ENCODE results near the gene AATK.

Gene AATK

DNA sequence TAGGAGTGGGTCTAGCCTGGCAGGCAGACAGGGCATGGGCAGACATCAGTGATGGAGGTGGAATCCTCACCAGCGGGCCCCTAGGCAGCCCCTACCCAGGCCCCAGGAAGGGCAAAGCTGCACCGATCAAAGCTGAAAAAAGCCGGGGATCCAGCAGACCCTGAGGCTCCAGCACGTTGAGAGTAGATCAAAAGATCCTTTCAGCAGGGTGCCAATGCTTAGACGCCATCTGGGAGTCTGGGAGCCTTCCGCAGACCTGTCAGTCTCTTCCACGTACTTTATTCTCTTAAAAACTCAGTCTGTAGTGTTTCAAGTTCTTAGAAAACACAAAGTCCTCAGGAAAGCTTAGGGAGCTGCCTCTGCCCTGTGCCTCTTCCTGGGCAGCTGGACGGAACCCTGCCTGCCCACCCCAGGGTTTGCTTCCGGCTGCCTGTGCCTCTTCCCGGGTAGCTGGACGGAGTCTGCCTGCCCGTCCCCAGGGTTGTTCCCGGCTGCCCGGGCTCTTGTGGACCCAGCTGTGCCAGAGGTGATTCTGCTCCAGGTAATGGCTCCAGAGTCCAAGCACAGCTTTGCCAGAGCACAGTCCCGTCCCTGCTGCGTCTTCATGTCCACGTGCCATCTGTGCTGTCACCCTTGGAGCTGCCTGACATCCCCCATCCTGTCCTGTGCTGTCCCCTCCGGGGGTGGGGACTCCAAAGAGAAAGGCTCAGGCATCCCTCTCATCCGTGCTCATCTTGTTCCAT lies 51.5 kb downstream of the AATK start:
- DNase-seq (ENCODE audit: low read depth) = no peak

DNA sequence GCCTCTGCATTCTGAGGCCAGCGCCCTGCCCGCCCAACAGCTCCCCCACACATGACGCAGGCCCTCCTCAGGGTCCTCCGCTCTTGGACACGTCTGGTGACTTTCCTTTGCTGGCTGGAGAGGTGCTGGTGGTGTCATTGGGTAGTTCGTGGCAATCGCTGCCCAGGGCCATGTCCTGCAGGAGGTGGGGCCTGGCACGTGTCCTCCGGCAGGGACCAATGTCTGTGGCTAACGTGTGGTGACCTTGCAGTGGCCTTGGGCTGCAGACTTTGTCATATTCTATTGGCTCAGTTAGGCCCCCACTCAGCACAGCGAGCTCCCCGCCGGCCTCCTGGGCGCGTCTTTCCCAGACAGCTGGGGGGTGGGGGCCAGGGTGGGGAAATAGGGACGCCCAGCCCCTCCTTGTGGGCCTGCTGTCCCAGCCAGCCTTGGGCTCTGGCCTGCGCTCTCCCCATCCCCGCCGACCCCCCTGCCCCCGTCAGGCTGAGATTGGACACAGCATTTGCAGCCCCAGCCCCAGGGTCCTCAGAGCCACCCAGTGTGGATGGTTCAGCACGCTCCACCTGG lies 52.8 kb downstream of the AATK start:
- DNase-seq (ENCODE audit: low read depth) = no peak

DNA sequence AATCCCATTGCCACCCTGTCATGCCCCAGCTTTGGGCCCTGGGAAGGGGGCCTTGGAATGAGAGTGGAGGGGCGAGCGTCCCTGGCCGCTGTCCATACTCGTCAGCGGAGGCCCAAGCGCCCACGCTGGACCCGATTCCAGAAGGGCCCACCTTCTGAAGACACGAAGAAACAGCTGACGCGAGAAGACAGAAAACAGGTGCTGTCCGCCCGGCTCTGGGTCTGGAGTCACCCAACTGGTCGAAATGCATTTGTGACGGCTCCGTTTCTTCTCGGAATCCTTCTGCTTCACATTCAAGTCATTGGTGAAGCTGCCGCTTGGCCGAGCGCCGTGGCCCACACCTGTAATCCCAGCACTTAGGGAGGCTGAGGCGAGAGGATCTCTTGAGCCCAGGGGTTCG lies 53.6 kb downstream of the AATK start:
- no peak for DNase-seq (ENCODE audit: low read depth)

DNA sequence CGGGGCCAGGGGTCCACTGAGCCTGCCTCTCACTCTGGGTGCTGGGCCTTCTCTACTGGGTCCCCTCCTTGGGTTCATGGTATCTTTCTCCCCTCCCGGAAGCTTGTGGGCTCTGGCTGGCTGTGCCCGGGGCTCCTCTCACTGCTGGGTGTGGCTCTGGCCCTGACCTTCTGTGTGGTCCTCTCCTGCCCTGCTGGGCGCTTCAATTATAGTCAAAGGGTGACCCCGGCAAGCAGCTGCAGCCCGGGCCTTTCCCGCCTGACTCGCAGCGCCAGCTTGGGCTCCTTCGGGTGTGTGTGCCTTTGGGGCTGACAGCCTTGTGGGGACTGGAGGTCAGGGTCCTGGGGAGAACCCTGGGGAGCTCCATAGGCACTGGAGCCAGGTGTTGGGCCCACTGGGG lies 55.0 kb downstream of the AATK start:
- DNase-seq (ENCODE audit: low read depth) = no peak

DNA sequence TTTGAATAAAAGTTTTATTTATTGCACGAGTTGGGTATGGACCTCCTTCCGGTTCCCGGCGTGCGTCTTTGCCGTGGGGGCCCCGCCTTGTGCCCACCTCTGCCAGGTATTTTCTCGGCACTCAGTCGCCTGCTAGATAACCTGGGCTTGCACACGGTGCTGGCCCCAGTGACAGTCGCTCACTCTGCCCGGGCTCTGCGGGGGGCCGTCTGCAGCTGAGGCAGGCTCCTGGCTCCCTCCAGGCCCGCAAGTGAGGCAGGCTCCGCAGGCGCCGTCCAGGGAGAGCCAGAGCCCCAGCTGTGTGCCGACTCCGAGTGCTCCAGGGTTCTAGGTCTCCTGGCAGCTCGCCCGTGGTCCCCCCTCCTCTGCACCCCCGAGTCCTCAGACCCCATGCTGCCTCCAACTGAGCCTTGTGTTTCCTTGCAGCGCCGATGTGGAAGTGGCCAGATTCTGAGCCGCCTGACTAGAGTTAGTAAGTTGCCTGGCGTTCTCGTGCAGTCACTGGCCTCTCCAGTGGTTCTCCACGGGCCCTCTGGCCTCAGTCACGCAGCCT lies 55.5 kb downstream of the AATK start:
- DNase-seq (ENCODE audit: low read depth) = no peak

DNA sequence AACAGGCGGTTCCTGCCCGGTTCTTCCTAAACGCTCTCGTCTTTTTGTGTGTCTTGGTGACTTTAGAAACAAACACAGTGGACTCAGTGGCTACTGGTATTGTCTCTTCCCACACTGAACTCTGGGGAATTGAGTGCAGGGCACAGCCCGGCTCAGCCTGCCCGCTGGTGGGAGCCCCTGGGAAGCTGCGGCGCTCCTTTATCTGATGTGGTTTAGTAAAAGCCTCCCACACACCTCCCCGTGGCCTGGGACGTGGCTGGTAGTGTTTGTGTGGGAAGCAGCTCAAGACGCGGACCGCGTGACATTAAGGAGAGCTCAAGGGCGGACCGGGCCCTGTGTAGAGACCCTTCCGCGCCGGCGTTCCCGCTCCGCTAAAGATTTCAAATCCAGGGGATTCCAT lies 56.1 kb downstream of the AATK start:
- no peak for DNase-seq (ENCODE audit: low read depth)

DNA sequence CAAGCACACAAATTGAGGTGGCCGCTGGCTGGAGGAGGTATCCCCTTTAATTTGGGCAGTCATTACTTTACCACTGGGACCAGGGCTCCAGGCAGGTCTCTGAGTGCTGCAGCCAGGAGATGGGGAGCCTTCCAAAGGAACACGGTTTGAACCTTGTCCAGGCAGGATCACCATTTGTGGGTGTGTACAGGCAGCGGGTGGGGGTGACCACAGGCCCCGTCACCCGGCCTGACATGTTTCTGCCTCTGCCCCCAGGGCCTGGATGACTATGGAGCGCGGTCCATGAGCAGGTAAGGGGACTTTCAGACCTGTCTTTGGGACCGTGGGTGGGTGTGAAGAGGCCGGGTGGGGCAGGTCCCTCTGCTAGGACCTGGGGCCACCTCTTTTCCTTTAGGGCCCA lies 57.8 kb downstream of the AATK start:
- no peak for DNase-seq (ENCODE audit: low read depth)

DNA sequence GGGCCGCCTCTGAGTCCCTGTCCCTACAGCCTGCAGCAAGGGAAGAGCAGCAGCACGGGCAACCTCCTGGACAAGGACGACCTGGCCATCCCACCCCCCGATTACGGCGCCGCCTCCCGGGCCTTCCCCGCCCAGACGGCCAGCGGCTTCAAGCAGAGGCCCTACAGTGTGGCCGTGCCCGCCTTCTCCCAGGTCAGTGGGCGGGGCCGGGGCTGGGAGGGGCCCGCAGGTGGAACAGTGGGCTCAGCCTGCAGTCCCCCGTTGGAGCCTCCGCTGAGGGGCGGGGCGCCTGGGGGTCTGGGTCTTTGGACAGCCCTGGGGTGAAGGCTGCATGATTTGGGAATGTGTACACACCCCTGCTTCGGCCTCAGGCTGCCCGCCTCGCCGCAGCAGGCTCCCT lies 59.3 kb downstream of the AATK start:
- DNase-seq (ENCODE audit: low read depth) = no peak

DNA sequence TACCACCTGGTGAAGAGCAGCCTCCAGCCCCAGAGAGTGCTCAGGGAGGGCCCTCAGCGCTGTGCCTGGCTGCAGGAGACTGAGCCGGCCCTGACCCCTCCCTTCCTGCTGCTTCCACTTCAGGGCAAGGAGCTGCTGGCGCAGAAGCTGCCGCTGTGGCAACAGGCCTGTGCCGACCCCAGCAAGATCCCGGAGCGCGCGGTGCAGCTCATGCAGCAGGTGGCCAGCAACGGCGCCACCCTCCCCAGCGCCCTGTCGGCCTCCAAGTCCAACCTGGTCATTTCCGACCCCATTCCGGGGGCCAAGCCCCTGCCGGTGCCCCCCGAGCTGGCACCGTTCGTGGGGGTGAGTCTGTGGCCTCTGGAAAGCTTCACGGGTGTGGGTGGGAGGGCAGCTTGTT lies 62.6 kb downstream of the AATK start:
- DNase-seq (ENCODE audit: low read depth) = no peak

DNA sequence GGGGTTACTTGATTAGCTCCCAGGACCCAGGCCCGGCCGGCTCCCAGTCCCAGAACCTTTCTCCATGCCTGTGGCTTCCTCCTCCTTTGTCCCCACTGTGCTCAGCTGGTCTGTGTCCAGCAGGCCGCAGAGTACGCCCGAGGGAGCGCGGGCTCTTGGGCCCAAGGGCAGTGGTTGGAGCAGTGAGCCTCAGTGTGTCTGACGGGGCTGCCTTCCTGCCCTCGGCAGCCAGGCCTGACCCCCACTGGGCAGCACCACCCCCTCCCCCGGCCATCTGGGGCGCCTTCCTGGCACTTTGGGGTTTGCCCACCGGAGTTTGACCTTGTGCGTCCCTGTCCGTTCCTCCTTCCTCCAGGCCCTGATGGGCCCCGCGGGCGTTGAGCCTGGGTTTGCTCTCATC lies 63.2 kb downstream of the AATK start:
- DNase-seq (ENCODE audit: low read depth) = no peak

DNA sequence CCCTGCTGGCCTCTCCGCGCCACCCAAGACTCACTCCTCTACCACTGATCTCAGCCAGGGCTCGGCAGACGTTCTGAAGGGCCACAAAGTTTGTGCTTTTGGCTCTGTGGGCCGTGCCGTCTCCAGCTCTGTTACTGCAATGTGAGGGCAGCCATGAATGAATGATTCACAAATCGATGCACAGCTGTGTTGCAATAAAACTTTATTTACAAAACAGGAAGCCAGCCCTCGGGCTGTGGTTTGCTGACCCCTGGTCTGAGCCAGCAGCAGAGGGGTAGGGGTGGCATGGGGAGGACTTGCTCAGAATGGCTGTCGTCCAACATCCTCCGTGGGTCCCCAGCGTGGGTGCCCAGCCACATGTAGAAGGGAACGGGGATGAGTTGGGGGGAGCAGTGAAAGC lies 63.7 kb downstream of the AATK start:
- DNase-seq (ENCODE audit: low read depth) = no peak

DNA sequence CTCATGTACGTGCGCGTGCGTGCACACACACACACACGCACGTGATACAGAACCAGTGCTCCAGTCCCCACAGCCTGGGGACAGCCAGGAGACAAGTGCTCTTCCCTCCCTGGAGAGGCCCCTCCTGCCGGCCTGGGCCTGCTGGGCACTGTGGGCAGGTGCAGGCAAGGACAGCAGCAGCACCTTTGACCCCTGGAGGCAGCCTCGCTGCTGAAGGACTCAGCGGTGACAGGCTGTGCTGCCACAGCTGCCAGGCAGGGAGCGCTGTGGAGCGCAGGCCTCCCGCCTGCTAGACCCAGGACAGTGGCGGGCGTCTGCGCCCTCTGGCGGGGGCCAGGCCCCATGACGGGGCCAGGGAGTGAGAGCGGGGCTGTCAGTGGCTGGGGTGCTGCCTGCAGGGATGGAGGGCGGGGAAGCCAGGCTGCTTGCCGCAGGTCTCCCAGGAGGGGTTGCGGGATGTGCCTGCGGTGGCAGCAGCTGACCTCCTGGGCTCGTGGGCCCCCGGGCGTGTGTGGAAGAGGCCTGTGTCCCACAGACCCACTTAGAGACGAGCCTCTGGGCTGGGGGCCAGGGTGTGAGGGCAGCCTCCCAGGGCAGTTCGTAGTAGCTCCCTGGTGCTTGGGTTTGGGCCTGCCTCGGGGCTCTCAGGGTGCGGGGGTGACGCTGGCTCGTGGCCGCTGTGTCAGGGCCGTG lies 64.3 kb downstream of the AATK start:
- DNase-seq (ENCODE audit: low read depth) = peak; percentile 87

DNA sequence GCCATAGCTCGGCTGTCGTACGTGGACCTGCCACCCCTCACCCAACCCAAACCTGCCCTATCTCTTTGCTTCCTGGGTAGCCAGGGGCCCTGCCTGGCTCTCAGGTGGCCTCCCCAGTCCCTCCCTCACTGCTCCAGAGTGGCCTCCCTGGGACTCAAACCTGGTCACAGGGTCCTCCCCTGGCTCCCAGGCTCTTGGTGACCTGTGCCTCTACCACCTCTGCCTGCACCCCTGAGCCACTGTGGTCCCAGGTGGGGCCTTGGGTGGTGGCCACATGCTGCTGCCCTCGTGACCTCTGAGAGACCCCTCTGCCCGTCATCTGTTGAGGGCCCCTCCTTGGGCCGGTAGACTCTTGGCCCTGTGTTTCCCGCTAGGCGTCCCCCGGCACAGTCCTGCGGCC lies 65.4 kb downstream of the AATK start:
- DNase-seq (ENCODE audit: low read depth) = no peak

DNA sequence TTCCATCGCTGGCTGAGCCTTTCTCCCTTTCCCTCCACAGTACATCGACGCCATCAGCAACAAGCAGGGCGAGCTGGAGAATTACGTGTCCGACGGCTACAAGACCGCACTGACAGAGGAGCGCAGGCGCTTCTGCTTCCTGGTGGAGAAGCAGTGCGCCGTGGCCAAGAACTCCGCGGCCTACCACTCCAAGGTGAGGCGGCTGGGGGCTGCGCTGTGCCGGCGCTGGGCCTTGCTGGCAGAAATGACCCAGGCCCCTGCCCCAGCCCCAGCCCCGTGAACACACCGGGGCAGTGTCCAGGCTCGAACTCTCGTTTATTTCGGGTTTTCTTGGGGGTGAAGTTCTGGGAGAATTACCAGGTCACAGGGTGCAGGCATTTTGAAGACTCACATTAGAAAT lies 66.1 kb downstream of the AATK start:
- DNase-seq (ENCODE audit: low read depth) = no peak

DNA sequence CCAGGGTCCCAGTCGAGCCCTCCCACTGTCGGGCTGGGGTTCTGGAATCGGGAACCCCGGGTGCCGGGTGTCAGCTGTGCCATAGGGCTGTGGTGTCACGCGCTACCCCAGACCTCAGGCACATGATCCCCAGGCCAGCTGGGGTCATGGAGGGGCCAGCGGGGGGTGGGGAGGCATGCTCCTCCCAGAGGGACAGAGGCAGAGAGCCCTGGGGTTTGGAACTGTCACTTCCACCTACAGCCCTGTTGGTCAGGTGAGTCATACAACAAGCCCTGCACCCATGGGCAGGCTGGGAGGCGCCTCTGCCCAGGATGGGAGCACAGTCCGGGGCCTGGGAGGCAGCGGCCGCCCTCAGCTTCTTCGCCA lies 68.1 kb downstream of the AATK start:
- peak; percentile 84 for DNase-seq (ENCODE audit: low read depth)

DNA sequence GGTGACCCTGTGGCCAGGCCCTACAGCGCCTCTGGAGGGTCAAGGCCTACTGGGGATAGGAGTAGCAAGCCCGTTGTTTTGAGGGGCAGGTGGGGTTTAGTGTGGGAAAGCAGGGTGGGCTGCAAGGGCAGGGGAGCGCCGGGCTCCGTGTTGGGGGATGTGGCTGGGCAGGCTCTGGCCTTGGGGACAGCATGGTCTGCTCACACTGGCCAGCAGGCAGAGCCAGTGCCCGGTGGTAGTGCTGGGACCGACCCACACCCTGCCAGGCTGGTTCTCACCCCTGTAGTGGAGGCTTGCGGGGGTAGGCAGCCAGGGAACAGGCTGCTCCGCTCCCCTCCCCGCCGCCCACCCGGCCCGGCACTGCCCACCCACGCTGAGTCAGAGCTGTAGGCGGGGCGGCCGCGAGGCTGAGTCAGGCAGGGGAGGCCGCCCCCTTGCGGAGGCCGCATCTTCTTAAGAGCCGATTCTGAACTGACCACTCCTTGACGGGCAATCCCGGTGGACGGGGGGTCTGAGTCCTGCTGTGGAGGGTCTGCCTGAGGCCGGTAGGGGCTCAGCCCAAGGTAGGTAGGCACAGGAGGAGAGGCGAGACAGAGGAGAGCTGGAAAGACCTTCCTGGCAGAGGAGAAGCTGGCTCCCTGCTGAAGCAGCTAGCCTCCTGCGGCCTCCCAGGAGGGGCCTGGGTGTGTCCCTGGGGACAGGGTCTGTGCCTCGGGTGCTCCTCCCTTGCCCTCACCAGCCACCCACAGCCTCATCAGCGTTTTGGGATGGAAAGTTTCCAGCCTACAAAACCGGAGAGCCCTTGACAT lies 68.7 kb downstream of the AATK start:
- peak; percentile 93 for DNase-seq (ENCODE audit: low read depth)

DNA sequence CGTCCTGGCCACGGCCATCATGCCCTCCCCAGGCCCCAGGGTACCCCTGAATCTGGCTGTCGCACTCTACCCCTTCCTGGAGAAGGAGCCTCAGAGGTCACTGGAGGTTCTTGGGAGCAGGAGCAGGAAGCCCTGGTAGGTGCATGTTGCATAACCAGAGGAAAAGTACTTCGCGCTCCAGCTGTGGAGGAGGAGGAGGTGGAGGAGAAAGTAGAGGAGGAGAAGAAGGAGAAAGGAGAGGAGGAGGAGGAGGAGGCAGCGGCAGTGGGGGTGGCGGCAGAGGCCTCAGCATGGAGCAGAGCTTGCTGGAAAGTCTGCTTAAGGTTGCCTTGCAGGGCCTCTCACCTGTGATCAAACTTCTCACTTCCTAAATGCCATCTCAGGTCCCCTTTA lies 69.3 kb downstream of the AATK start:
- no peak for DNase-seq (ENCODE audit: low read depth)

DNA sequence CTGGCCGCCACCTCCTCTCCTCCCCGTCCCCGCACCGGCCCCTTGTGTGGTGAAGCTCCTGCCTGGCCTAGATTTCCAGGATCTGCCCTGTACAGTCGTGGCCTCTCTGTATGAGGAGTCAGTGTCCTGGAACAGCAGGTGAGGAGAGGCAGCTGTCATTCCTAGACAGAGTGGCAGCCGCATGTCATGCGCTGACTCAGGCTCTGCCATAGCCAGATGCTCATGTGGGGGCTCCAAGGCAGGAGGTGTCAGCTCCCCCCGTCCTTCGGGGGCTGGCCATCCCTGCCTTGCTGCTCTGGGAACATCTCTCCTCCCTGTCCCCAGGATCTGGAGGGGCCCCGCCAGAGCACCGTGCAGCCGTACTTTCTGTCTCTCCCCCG lies 70.6 kb downstream of the AATK start:
- DNase-seq (ENCODE audit: low read depth) = no peak

DNA sequence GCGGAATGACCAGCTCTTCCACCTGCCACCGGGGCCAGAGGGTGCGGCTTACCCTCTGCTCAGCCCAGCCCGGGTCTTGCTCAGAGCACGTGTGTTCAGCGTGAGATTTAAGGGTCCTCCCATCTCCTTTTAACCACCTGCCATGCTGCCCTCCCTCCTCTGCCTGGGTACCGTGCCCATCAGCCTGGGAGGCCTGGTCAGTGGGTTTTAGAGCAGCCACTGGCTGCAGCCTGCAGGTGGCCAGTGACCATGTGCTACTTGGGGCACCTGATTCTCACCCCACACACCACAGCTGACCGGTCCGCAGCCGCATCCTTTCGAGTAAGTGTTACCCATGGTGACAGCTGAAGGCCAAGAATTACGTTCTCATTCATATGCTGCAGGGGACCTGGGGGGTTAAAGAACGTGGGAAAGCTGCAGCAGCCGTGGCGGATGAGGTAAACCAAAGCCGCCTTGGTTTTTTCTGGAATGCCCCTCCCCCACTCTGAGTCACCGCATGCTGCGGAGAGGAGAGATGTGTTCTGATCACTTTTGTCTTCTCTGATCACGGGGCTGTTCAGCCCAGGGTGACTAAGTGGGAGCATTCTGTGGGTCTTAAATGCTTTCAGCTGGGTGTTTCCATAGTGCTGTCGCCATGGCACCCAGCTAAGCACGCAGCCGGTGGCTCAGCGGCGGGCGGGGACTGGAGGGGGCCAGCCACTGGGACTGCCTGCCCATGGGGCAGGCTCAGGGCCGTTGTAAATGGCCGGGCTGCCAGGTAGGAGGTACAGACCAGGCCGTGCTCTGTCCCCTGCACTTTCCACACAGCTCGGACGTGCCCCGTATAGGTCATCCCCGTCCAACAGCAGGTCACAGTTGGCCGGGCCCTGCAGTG lies 71.3 kb downstream of the AATK start:
- peak; percentile 100 for DNase-seq (ENCODE audit: low read depth)

DNA sequence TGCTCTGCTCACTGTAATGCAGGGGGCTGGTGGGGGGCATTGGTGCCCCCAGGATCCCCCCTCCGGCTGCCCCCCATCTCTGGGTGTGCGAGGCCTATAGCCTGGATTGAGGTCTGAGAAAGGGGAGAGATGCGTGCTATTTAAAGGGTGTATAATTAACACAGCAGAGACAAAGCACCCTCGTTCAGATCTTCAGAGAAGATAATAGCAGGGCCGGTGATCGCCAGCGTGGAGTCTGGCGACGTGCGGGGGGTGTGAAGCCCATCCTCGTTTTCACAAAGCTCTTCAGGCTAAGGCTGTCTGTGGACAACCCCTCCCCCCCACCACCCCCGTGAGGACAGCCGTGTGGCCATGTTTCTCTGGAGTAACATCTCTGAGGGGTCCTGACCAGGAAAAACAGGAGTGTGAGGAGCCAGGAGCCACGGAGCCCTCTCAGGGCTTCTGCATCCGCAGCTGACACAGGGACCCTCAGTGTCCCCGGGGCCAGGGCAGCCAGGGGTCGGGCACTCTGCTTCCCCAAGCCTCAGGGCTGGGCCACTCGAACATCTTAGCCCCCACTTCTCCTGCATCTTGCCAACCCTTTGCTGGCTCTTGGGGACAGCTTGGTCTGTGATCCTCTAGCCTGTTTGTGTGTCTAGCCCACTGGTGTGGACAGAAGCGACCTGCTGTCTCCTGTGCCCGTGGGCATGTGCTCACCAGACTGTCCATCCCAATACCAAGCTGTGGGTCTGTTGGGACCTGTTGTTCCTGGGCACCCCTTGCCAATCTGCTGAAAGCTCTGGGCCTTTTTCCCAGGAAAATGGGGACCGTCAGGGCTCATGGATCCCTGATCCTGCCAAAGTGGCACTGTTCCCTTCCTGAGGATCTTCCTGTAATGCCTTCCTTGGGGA lies 72.2 kb downstream of the AATK start:
- DNase-seq (ENCODE audit: low read depth) = no peak

Measured in ELR (cell line).